GM23338 (cell line): ENCODE results near the gene DIP2C.

Source experiments
- CREB1 ChIP-seq: fragments of 250-450 bp; sonication (Bioruptor Pico); IDR thresholded peaks from 2 replicates; pipeline ENCODE4 v1.5.0; 2020; ENCODE audit warnings: low read depth, mild to moderate bottlenecking, moderate library complexity
- TF ChIP-seq, protein P1 (sequence below), 2 experiments: fragments of 200-600 bp in 1 of 2; sonication (generic) in 1 of 2; conservative IDR thresholded peaks; 2 replicates each; pipeline versions ENCODE4 v1.5.1 to v1.6.1; 2016 to 2017; ENCODE audit warnings: antibody characterized with exemption in 2 of 2, low read depth in 2 of 2, mild to moderate bottlenecking in 2 of 2, moderate library complexity in 1 of 2

DNA sequence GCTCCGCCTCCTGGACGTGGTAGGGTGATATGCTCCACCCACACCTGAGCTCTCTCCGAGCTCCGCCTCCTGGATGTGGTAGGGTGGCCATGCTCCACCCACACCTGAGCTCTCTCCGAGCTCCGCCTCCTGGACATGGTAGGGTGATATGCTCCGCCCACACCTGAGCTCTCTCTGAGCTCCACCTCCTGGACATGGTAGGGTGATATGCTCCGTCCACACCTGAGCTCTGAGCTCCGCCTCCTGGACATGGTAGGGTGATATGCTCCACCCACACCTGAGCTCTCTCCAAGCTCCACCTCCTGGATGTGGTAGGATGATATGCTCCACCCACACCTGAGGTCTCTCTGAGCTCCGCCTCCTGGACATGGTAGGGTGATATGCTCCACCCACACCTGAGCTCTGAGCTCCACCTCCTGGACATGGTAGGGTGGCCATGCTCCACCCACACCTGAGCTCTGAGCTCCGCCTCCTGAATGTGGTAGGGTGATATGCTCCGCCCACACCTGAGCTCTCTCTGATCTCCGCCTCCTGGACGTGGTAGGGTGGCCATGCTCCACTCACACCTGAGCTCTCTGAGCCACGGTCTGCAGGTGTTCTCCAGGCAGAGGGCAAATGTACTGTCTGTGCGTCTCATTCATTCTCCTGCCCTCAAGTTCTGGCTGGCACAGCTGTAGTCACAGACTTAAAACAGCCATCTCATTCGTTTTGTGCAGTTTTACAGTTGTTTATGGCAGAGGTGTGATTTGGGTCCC, 252.4 kb downstream of the DIP2C start:
- TF ChIP-seq, protein P1, sequence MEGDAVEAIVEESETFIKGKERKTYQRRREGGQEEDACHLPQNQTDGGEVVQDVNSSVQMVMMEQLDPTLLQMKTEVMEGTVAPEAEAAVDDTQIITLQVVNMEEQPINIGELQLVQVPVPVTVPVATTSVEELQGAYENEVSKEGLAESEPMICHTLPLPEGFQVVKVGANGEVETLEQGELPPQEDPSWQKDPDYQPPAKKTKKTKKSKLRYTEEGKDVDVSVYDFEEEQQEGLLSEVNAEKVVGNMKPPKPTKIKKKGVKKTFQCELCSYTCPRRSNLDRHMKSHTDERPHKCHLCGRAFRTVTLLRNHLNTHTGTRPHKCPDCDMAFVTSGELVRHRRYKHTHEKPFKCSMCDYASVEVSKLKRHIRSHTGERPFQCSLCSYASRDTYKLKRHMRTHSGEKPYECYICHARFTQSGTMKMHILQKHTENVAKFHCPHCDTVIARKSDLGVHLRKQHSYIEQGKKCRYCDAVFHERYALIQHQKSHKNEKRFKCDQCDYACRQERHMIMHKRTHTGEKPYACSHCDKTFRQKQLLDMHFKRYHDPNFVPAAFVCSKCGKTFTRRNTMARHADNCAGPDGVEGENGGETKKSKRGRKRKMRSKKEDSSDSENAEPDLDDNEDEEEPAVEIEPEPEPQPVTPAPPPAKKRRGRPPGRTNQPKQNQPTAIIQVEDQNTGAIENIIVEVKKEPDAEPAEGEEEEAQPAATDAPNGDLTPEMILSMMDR (conservative IDR thresholded peaks at IDR 0.05; ENCODE audit: low read depth in 2 of 2), result no peak
- TF ChIP-seq CREB1, result no peak
